ENCODE data around the gene EVPLL.
"Not testable (repeated sequence)": the region's sequence is repeated elsewhere in the genome, so short reads cannot be mapped to it uniquely, and the experiment has no call there.

Gene EVPLL

DNA sequence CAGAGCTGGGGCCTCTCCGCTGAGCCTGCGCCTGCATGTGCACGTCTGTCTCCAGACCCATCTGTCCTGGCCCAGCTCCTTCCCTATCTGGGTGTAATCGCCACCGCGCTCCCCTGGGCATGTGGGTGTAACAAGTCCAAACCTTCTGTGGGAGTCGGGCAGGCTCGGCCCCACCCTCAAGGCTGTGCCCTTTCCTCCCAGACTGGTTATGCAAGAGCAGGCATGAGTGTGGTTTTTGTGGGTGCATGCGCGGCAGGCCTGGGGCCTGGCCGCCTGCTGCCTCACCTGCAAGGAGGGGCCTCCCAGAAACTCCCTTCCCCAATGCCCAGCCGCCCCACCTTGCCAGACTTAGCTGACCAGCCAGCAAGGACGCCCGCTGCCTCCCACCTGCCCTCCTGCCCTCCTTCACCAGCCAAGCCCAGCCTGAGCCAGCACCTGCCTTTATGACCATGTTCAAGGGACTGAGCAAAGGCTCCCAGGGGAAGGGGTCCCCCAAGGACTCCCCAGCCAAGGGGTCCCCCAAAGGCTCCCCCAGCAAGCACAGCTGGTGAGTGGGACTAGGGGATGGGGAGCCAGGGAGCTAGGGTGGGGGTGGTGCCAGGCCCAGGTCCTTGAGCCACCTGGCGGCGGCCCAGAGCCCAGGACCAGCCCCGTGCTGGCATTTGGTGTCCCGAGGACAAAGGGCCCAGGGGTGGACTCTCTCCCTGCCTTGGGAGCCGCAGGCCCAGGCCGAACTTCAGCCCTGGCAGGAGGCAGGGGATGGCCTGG is at the start of gene EVPLL:
EVPLL (plus strand) TSS at position 342 of the 768 bp plus-strand sequence. CDS start 3,160 bp downstream, outside the sequence.
- no peak for DNase-seq

DNA sequence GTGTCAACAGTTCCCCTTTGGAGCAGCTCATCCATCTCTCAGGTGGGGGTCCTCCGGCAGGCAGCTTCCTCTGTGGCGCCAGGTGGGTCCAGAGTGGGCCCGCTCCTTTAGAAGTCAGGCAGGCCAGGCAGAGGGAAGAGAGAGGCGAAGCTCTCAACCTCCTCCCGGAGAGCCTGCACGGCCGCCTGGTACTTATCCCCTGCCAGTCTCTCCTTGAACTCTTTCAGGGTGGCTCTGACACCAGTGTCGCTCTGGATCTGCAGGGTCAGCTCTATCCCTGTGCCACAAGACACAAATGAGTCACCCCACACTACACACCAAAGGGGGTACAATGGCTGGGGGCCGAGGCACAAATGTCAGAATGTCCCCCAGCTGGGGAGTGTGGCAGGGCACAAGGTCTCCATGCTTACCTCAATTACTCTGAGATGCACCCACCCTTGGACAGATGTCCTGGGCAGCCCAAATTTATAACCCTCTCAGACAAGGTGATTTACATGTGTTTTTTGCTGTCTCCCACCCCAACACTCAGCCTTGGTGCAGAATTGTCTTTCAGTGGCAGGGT is 48.9 kb upstream of the EVPLL start:
- no peak for DNase-seq

DNA sequence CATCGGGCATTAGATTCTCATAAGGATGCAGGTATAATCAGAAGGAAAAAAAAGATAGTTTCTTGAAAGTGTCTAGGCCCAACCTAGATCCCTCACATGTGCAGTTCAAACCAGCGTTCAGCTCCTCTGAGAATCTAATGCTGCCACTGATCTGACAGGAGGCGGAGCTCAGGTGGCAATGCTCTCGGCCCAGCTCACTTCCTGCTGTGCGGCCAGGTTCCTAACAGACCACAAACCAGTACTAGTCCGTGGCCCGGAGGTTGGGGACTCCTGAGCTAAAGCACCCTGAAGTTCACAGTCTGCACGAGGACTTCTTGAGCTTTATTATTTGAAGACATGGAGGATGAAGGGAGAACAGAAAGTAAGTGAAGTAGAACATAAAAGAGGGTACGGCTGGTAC is 45.7 kb upstream of the EVPLL start:
- no peak for DNase-seq

DNA sequence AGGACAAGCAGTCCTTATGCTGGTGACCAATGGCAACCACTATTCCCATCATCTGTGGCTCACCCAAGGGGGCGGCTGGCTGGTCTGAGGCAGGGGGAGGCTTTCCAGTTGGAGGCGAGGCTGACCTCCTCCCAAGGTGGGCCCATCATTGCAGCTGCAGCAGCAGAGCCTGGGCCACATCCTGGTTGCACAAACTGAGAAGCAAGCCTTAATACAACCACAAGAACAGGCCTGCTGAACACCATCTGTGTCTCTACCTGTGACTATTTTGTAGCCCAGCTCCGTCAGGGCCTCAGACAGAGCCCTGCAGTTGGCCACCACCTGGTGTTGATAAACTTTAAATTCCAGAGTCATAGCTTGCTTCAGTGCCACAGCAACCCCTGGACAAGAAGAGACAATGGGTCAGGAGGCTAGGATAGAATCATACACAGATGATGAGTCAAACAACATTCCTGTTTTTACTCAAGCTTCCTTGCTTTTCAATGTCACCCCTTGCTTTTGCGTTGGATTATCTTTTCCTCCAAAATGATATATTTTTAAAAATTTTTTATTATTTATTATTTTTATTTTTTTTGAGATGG is 44.6 kb upstream of the EVPLL start:
- DNase-seq = no peak

DNA sequence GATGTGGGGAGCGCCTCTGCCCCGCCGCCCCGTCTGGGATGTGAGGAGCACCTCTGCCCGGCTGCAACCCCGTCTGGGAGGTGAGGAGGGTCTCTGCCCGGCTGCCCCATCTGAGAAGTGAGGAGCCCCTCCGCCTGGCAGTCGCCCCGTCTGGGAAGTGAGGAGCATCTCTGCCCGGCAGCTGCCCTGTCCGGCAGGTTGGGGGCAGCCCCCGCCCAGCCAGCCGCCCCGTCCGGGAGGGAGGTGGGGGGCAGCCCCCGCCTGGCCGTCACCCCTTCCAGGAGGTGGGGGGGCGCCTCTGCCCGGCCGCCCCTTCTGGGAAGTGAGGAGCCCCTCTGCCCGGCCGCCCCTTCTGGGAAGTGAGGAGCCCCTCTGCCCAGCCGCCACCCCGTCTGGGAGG is 39.4 kb upstream of the EVPLL start:
- not testable (repeated sequence) for DNase-seq

DNA sequence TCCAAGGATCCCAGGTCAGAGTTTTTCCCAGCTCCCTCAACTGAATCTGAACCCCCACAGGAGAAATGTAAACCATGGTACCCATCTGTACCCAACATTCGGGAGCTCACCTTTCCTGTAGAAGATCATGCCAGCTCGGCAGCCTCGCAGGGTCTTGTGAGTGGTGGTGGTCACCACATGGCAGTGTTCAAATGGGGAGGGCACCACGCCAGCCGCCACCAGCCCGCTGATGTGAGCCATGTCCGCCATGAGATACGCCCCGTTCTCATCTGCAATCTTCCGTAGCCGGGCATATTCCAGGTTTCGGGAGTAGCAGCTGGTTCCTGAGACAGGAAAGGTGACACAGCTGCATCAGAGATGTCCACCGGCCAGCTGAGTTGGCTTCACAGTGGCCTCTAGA is 37.6 kb upstream of the EVPLL start:
- DNase-seq = no peak

DNA sequence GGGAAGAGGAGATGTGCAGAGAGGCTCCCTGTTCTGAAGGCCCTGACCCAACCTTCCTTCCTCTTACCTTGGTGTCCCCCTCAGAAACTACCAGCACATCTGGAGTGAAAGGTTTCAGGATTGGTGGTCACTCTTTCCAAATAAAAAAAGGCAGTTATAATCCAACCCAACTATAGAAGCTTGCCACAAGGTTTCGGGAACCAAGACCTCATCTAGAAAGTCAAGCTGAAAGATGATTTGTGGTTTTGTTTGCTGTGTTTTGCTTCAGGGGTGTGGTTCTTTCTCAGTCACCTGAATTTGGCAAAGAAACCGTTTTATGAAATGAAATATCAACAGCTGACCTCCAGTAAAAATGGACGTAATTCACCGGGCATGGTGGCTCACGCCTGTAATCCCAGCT is 33.6 kb upstream of the EVPLL start:
- no peak for DNase-seq

DNA sequence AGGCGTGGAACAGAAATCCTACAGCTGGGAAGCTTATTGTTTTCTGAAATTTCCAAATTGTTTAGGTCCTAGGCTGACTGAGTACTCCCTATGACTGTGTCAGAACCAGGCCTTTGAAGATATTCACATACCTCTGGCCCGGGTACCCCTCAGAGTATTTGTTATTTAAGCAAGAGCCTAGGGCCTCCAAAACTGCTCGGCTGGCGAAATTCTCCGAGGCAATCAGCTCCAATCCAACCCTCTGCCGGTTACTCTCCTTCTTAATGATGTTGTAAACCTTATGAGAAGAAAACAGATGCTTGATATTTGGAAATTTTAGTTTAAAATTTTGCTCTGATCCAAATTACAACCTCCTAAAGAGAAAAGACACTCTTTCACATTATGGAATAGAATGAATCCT is 24.0 kb upstream of the EVPLL start:
- DNase-seq = no peak

DNA sequence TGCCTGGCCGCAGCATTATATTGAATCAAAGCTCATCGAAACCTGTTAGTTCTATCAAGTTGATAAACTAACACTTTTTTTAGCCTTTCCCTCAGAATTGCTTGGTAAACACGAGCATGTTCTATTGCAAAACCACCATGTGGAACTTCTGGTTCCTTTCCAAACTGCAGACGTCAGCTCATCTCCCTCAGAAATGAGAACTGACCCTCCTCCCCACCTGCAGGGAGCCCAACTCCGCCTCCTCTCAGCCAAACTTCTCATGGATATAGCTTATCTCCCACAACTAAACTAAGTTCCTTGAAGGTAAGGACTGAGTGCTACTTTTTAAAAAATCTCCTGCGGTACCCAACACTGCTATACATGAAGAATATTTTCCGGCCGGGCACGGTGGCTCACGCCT is 21.0 kb upstream of the EVPLL start:
- peak in 9 of 51 donors; percentile 1 to 34 (median 9) for DNase-seq

DNA sequence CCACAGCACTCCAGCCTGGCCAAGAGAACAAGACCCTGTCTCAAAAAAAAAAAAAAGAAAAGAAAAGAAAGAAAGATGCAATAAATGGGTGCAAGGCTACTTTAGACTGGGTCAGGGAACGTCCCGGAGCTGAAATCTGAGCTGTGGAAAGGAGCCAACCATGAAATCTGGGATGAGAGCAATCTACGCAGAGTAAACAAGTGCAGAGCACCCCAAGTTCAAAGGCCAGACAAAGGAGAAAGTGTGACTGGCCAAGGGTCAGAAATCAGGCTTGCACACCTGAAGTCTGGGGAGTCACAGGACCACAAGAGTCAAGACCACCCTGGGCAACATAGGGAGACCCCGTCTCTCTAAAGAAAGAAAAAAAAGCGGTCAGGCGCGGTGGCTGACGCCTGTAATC is 17.1 kb upstream of the EVPLL start:
- DNase-seq = no peak

DNA sequence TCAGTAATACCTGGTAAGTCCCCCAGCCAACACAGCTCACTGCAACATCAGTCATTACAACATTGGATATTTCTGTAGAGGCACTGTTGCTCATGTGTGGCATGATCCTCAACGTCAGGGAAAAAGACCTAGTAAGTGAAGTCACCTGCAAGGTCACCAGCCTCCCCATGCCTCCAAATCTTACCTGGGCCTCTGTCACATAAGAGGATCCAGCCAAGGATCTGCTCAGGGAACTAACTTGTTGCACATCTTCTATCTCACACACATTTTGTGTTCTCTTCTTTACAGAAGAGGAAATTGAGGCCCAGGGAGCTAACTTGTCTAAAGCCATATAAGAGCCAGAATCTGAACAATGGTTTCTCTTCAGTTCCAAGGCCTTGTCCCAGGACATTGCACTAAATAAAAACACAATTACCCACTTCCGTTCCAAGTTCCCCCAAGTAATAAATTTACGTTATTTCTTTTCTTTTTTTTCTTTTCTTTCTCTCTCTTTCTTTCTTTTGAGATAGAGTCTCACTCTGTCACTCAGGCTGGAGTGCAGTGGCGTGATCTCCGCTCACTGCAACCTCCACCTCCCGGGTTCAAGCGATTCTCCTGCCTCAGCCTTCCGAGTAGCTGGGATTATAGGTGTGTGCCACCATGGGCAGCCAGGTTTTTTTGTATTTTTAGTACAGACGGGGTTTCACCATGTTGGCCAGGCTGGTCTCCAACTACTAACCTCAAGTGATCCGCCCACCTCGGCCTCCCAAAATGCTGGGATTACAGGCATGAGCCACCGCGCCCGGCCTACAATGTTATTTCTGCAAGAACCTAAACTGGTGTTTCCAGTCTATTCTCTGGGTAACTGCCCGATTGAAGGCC is 15.5 kb upstream of the EVPLL start:
- DNase-seq = peak in 2 of 51 donors; percentile 4 to 29

DNA sequence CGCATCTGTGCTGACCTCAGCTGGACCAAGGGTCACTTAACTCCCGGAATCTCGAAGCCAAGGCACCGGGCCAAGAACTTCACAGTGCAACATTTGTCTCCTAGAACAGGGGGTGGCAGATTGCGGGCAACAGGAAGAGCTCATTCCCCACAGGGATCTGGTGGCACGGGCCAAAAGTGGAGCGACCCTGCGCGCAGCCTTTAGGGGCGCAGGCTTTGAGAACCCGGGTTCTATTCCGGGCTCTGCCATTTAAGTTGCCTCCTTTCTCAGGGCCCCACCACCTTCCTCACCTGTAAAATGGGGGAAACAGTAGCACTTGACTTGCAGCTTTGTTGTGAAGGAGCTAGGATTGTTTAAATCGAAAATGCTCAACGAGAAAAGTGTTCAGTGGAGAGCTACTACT is 14.9 kb upstream of the EVPLL start:
- DNase-seq = peak in 49 of 51 donors; percentile 12 to 90 (median 69)

DNA sequence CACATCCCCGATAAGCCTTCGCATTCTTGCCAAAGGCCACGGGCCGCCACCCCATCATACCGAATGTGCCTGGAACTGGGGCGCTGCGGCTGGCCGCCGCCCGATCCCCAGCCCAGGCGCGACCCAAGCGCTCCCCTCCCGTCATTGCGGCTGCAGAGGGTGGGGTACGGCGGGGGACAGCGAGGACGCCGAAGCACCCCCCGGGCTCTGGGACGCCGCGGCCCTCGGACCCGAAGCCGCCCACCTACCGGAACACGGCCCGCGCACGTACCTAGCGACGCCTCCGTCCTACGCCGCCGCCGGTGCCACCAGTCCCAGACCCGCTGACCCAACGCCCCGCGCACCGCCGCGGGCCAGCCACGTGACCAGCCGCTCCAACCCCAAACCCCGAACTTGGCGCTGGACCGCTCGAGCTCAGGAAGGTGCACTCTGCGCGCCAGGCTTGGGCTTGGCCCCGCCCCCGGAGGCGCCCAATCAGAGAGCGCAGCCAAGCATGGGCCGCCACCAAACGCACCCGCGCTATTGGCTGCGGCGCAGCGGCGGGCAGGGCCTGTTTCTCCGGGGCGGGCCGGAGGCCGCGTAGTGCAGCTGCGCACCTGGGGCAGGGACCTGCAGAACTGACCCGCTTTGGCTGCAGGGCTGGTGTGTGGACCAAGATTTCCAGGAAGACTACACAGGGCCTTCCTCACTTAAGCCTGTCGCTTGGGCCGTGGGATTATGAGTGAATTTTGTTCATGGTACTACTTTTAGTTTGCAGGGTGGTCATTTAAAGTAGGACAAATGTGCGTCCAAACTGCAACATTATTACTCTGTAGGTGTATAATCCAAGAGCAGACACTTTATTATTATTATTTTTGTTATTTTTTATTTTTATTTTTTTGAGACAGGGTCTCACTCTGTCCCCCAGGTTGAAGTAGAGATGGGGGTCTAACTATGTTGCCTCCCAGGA is 14.2 kb upstream of the EVPLL start, which contains the start of gene SHMT1:
SHMT1 (minus strand) TSS at position 450 of the 949 bp plus-strand sequence. CDS start 7,569 bp downstream, outside the sequence.
- peak; percentile 18 to 96 (median 90) for DNase-seq

DNA sequence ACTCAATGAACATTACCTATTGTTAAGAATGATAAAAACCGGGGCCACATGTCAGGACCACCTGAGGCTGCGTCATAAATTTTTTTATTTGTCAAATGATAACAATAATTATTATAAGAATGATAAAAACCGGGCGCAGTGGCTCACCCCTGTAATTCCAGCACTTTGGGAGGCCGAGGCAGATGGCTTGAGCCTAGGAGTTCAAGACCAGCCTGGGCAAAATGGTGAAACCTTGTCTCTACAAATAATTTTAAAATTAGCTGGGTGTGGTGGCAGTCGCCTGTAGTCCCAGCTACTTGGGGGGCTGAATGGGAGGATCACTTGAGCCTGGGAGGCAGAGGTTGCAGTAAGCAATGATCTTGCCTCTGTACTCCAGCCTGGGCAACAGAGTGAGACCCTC is 13.4 kb upstream of the EVPLL start:
- DNase-seq = no peak

DNA sequence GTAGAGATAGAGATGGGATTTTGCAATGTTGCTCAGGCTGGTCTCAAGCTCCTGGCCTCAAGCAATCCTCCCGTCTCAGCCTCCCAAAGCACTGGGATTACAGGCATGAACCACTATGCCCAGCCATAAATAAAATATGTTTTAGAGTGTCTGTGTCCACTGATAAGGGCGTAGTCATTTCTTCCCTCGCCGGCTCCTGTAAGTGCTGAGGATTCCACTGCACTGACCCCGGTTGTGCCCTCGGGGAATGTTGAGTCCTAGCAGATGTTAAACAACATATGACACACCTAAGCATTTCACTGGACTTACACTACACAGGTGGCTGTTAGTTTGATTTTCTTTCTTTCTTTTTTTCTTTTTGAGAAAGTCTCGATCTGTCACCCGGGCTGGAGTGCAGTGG is 8.6 kb upstream of the EVPLL start:
- DNase-seq = no peak

DNA sequence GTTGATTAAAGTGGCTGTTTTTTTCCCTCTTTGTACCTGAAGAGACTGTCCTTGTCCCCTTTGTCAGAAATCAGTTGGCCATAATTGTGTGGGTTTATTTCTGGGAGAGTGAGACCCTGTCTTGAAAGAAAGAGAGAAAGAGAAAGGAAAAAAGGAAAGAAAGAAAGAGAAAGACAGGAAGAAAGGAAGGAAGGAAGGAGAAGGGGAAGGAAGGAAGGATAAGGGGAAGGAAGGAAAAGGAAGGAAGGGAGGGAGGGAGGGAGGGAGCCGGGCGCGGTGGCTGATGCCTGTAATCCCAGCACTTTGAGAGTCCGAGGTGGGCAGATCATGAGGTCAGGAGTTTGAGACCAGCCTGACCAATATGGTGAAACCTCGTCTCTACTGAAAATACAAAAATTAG is 6.8 kb upstream of the EVPLL start:
- no peak for DNase-seq

DNA sequence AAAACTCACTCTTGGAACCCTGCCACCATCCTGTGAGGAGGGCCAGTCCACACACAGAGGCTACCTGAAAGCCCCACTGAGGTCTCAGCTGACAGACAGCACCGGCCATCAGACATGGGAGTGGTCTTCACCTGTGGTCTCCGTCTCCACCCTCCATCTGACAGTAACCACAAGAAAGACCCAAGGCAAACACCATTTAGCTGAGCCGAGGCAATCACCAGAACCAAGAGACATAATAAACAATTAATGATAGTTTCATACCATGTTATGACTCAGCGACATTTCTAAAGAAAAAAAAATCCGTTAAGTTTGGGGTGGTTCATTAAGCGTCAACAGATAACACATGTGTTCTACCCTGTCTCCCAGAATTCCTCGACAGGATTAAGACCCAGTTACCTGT is 6.1 kb upstream of the EVPLL start:
- no peak for DNase-seq

DNA sequence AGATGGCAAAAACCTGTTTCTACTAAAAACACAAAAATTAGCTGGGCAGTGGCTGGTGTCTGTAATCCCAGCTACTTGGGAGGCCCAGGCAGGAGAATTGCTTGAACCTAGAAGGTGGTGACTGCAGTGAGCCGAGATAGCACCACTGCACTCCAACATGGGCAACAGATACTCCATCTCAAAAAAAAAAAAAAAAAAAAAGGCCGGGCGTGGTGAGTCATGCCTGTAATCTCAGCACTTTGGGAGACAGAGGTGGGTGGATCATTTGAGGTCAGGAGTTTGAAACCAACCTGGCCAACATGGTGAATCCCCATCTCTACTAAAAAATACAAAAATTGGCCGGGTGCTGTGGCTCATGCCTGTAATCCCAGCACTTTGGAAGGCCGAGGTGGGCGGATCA is 4.4 kb upstream of the EVPLL start:
- not testable (repeated sequence) for DNase-seq

DNA sequence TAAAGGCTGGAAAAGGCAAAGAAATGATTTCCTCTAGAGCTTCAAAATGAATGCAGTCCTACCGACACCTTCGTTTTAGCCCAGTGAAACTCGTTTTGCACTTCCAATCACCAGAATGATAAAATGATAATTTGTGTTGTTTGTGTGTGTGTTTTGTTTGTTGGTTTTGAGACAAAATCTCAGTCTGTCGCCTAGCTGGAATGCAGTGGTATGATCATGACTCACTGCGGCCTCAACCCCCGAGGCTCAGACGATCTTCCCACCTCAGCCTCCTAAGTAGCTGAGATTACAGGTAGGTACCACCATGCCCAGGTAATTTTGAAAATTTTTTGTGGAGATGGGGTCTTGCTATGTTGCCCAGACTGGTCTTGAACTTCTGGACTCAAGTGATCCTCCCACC is 3.4 kb upstream of the EVPLL start:
- DNase-seq = no peak

DNA sequence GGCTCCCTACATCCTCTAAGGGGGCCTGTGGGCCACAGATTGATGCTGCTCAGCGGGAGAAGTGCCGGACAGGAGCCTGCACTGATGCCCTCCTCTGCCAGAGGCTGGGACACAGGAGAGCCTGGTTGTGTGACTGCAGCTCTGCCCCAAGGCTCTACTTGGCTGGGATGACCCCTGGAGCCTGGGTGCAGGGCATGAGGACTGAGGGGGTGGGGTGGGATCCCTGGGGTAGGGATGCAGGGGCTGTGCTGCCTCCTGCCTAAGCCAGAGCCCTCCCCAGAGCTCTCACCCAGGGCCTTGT is 577 bp downstream of the EVPLL start:
- DNase-seq = no peak

DNA sequence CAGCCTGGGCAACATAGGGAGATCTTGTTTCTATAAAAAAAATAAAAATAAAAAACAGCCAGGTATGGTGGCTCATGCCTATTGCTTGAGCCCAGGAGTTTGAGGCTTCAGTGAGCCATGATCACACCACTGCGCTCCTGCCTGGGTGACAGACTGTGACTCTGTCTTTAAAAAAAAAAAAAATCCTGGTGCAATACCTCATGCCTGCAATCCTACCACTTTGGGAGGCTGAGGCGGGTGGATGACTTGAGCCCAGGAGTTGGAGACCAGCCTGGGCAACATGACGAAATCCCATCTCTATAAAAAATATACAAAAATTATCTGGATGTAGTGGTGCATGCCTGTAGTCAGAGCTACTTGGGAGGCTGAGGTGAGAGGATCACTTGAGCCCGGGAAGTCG is 1.0 kb downstream of the EVPLL start:
- DNase-seq = not testable (repeated sequence)

All from hypothalamus (tissue), 51 donors.